HG02763 (cell line): ENCODE data around the gene MEA1.

Experiments used
- ATAC-seq: cut with Tn5 transposase; IDR thresholded peaks from one replicate; pipeline ENCODE4 v1.9.1; 2021; ENCODE audit warnings: mild to moderate bottlenecking, moderate library complexity; ENCODE audit not compliant: unreplicated experiment

The MEA1 gene

GRCh38 chr6:43040542-43041257 lies 27.0 kb upstream of the MEA1 start:
- no peak for ATAC-seq

- ATAC-seq = no peak
These were observed 25.0 kb upstream of the MEA1 start for GRCh38 chr6:43038727-43039126.

GRCh38 chr6:43037706-43038105 lies 24.0 kb upstream of the MEA1 start:
- ATAC-seq = no peak

GRCh38 chr6:43037197-43037596 lies 23.5 kb upstream of the MEA1 start:
- ATAC-seq = no peak

- ATAC-seq = no peak
These were observed 23.0 kb upstream of the MEA1 start for GRCh38 chr6:43036712-43037111.

GRCh38 chr6:43035495-43036194 lies 21.9 kb upstream of the MEA1 start:
- ATAC-seq = no peak

GRCh38 chr6:43034190-43034525 lies 20.4 kb upstream of the MEA1 start:
- no peak for ATAC-seq

- no peak for ATAC-seq
These were observed 19.9 kb upstream of the MEA1 start for GRCh38 chr6:43033496-43034189.

- ATAC-seq = no peak
These were observed 18.6 kb upstream of the MEA1 start for GRCh38 chr6:43032326-43032725.

- no peak for ATAC-seq
These were observed 15.4 kb upstream of the MEA1 start for GRCh38 chr6:43029120-43029519.

- no peak for ATAC-seq
These were observed 12.6 kb upstream of the MEA1 start for GRCh38 chr6:43026365-43026764.

GRCh38 chr6:43024436-43024835 lies 10.7 kb upstream of the MEA1 start:
- no peak for ATAC-seq

GRCh38 chr6:43021270-43022047 lies 7.7 kb upstream of the MEA1 start, which contains the start of gene RRP36:
Gene RRP36, plus strand, starts transcription at chr6:43021623. Its CDS starts 32 bp downstream, at chr6:43021655.
- peak; percentile 72 for ATAC-seq

- no peak for ATAC-seq
These were observed 7.1 kb upstream of the MEA1 start for GRCh38 chr6:43020847-43021246.

GRCh38 chr6:43020052-43020705 lies 6.4 kb upstream of the MEA1 start:
- no peak for ATAC-seq

- no peak for ATAC-seq
These were observed 5.4 kb upstream of the MEA1 start for GRCh38 chr6:43019152-43019551.

GRCh38 chr6:43016943-43017334 lies 3.2 kb upstream of the MEA1 start:
- no peak for ATAC-seq

GRCh38 chr6:43016176-43016942 lies 2.6 kb upstream of the MEA1 start:
- no peak for ATAC-seq

- ATAC-seq = no peak
These were observed 726 bp upstream of the MEA1 start for GRCh38 chr6:43014434-43014909.
